Astrocyte (in vitro differentiated cells and primary cell): Measurements from ENCODE around the gene MYH3.

Experiments
- EZH2 ChIP-seq: IDR thresholded peaks from 2 replicates; pipeline ENCODE4 v1.6.1; 2012; ENCODE audit warnings: mild to moderate bottlenecking, low read length, inconsistent platforms; ENCODE audit not compliant: insufficient read depth
- TF ChIP-seq, protein P1 (sequence below): IDR thresholded peaks from 2 replicates; pipeline ENCODE4 v1.5.1; 2011; ENCODE audit warnings: low read depth, mild to moderate bottlenecking, inconsistent platforms, low read length, moderate library complexity; ENCODE audit not compliant: insufficient read depth

DNA sequence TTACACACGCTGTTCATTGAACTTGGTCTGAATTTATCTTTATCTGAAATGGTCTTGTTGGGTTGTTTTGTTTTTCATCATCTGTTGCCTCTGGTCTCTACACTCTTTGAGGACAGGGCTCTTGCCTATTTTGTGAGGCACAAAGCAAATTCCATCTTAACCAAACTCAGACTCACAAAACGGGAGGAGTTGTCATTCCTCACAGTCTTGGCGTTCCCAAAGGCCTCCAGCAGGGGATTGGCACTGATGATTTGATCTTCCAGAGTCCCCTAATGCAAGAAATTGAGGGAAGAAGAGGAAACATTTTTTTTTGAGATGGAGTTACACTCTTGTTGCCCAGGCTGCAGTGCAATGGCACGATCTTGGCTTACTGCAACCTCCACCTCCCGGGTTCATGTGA is 8.7 kb downstream of the MYH3 start:
- TF ChIP-seq, protein P1, sequence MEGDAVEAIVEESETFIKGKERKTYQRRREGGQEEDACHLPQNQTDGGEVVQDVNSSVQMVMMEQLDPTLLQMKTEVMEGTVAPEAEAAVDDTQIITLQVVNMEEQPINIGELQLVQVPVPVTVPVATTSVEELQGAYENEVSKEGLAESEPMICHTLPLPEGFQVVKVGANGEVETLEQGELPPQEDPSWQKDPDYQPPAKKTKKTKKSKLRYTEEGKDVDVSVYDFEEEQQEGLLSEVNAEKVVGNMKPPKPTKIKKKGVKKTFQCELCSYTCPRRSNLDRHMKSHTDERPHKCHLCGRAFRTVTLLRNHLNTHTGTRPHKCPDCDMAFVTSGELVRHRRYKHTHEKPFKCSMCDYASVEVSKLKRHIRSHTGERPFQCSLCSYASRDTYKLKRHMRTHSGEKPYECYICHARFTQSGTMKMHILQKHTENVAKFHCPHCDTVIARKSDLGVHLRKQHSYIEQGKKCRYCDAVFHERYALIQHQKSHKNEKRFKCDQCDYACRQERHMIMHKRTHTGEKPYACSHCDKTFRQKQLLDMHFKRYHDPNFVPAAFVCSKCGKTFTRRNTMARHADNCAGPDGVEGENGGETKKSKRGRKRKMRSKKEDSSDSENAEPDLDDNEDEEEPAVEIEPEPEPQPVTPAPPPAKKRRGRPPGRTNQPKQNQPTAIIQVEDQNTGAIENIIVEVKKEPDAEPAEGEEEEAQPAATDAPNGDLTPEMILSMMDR: no peak
- TF ChIP-seq EZH2: no peak
